Large intestine (tissue), 12 donors: Measurements from ENCODE around the gene ZNF613. TPM values are rescaled to one million over a fixed set of nuclear protein-coding genes. Genes with fewer than 3 reads are reported as not detected.
A peak's percentile ranks its signal among the peaks of the same experiment; 100 is the strongest.

Experiments
- DNase-seq, 2 donors: peaks; one replicate each; pipeline versions ENCODE4 v3.0.0 to v3.0.0-alpha.2; 2013
- H3K27ac ChIP-seq: one replicate; pipeline ENCODE4 v1.5.1; 2013; ENCODE audit warnings: low read length
- H3K27me3 ChIP-seq: 2 replicates; pipeline ENCODE4 v1.6.1; 2013; ENCODE audit warnings: low read length; ENCODE audit not compliant: control insufficient read depth, insufficient read depth
- H3K36me3 ChIP-seq: 2 replicates; pipeline ENCODE4 v1.6.1; 2013; ENCODE audit warnings: low read length; ENCODE audit not compliant: control insufficient read depth, insufficient read depth
- H3K4me1 ChIP-seq: one replicate; pipeline ENCODE4 v1.6.1; 2013; ENCODE audit warnings: low read length; ENCODE audit not compliant: control insufficient read depth, insufficient read depth
- H3K4me3 ChIP-seq: one replicate; pipeline ENCODE4 v1.5.1; 2013; ENCODE audit warnings: low read length
- H3K9me3 ChIP-seq: one replicate; pipeline ENCODE4 v1.6.1; 2013; ENCODE audit warnings: mild to moderate bottlenecking, low read depth, low read length, moderate library complexity; ENCODE audit not compliant: control insufficient read depth
- WGBS: methylation state at CpG from one replicate; pipeline ENCODE4 v1.1.5; 2013; ENCODE audit warnings: low lambda C conversion rate; ENCODE audit not compliant: insufficient coverage; 5-methylcytosine and 5-hydroxymethylcytosine counted together
- long read RNA-seq, 11 donors: transcript quantifications; one replicate each; lab custom pipeline, GENCODE V29; 2026
- polyA plus RNA-seq: library from polyadenylated mRNA; unstranded; fragments of 120-200 nt; gene quantifications from one replicate; pipeline ENCODE4 v1.2.1, GENCODE V29; 2013

The ZNF613 gene
- 5.6 TPM for polyA plus RNA-seq
- long read RNA-seq, donor 1, result 0 reads
- long read RNA-seq, donor 2, partial matches to known transcripts, result 0 of 22 reads
- long read RNA-seq, donor 2, other reads (novel, unspliced or antisense), result 18 of 22 reads
- long read RNA-seq, donor 3, partial matches to known transcripts, result 0 of 3 reads
- long read RNA-seq, donor 3, other reads (novel, unspliced or antisense), result 0 of 3 reads
- long read RNA-seq, donor 4, result 0 reads
- long read RNA-seq, donor 5, result 0 reads
- long read RNA-seq, donor 6, partial matches to known transcripts, result 0 of 1 reads
- long read RNA-seq, donor 6, other reads (novel, unspliced or antisense), result 0 of 1 reads
- long read RNA-seq, donor 7, partial matches to known transcripts, result 0 of 2 reads
- long read RNA-seq, donor 7, other reads (novel, unspliced or antisense), result 0 of 2 reads
- long read RNA-seq, donor 8, partial matches to known transcripts, result 0 of 3 reads
- long read RNA-seq, donor 8, other reads (novel, unspliced or antisense), result 0 of 3 reads
- long read RNA-seq, donor 9, partial matches to known transcripts, result 0 of 2 reads
- long read RNA-seq, donor 9, other reads (novel, unspliced or antisense), result 0 of 2 reads
- long read RNA-seq, donor 10, partial matches to known transcripts, result 6 of 8 reads
- long read RNA-seq, donor 10, other reads (novel, unspliced or antisense), result 0 of 8 reads
- long read RNA-seq, donor 11, result 0 reads

DNA sequence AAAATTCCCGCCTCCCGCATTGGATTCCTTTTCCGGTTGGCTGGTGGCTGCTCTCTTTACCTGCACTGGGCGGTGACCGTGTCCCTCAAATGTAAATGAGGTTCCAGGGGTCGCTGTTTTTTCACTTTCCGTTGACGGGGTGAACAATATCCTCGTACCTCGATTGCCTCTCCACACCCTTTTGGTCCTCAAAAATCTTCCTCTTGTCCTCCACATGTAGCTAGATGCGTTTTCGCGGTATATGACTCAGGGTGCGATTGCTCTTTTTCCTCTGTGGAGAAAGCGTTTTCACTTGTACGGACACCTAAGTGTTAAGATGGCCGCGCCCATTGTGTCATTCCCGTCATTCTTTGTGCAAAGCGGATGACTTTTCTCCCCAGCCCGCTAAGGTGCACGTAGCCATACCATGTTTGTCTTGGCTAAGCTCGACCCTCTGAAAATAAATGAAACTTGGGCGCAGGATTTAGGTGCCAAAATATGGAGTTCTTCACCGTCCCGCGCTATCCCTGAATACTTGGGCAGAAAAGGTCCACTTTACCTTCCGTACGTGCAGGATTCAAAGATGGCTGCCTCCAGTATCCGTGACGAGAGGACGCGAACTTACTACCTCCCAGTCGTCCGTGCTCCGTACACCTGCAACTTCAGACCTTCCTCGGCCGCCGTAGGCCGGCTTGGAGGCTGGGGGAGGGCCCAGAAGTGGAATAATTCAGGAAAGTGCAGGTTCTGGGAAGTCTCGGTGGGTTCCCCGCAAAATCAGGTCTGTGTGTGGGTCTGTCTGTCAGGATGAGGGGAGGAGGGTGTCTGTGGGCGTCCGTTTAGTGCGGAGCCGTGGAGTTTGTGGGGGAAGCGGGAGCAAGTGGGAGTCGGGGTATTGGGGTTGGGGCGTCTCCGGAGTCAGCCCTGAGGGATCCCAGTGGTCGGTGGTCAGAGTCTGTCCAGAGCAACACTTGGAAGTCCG lies at the start of gene ZNF613:
Gene ZNF613, plus strand, starts transcription at position 689 of the 958 bp plus-strand sequence. CDS start 8,749 bp downstream, outside the sequence.
- 0% methylated on average over 1 of the region's 52 CpGs for WGBS
- DNase-seq, result peak; percentile 88 to 99
- no peaks in the 10 kb centered on the region for H3K4me1 ChIP-seq
- peak within 1 kb of the TSS; percentile 95 for H3K27ac ChIP-seq
- H3K27me3 ChIP-seq, result no peaks in the 10 kb centered on the region
- H3K4me3 ChIP-seq, result peak within 1 kb of the TSS; percentile 74
- H3K9me3 ChIP-seq, result peaks cover 15% of the 10 kb centered on the region
- H3K36me3 ChIP-seq, result peaks cover 14% of the 10 kb centered on the region

DNA sequence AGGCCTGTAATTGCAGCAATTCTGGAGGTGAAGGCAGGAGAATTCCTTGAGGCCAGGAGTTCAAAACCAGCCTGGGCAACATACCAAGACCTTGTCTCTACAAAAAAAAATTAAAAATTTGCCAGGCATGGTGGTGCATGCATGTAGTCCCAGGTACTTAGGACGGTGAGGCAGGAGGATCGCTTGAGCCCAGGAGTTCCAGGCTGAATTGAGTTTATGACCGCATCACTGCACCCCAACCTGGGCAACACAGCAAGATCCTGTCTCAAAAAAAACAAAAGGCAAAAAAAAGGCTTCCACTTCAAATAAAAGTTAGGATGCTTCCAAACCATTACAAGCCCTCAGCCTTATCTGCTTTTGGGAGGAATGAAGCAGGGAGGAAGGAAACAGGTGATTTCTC lies 44.8 kb upstream of the ZNF613 start:
- Histone ChIP-seq H3K27me3 (no peaks in the 10 kb centered on the region), H3K27ac (no peak overlapping the region), H3K4me1 (peaks cover 6% of the 10 kb centered on the region), H3K4me3 (no peak overlapping the region), H3K9me3 (peaks cover 12% of the 10 kb centered on the region), H3K36me3 (peaks cover 25% of the 10 kb centered on the region)
- no peak for DNase-seq
- WGBS, result no CpG with 5 or more reads among the region's 3 CpGs

DNA sequence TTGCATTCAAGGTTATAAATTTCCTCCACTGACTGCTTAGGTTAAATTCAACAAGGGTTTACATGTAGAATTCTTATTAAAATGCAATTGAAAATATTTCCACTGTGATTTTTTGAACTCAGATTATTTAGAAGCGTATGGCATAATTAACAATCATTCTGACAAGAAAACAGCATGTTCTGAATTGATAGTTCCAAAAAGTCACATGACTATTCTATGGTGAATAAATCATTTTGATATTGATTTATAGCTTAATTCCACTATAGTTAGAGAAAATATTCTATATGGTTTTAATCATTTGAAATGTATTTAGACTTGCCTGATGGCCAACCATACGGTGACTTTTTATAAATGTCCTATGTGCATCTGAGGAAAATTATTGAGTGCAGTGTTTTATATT lies 42.6 kb upstream of the ZNF613 start:
- H3K9me3 ChIP-seq, result peaks cover 17% of the 10 kb centered on the region
- DNase-seq, result no peak
- no peak overlapping the region for H3K4me3 ChIP-seq
- no peaks in the 10 kb centered on the region for H3K27me3 ChIP-seq
- WGBS, result no CpG with 5 or more reads among the region's 2 CpGs
- H3K4me1 ChIP-seq, result peaks cover 6% of the 10 kb centered on the region
- peaks cover 10% of the 10 kb centered on the region for H3K36me3 ChIP-seq
- H3K27ac ChIP-seq, result no peak overlapping the region

- H3K27ac ChIP-seq, result peak within 1 kb of the TSS; percentile 76
- no peaks in the 10 kb centered on the region for H3K27me3 ChIP-seq
- peaks cover 24% of the 10 kb centered on the region for H3K36me3 ChIP-seq
- peak; percentile 92 to 96 for DNase-seq
- peaks cover 25% of the 10 kb centered on the region for H3K9me3 ChIP-seq
- peak within 1 kb of the TSS; percentile 62 for H3K4me3 ChIP-seq
- H3K4me1 ChIP-seq, result peaks cover 6% of the 10 kb centered on the region
- WGBS, result no CpG with 5 or more reads among the region's 56 CpGs
These were observed 39.5 kb upstream of the ZNF613 start, which contains the start of gene ZNF577 for GRCh38 chr19:51887522-51888498. Gene ZNF577, minus strand, starts transcription at chr19:51887951. Its CDS starts 7,569 bp downstream, at chr19:51880382.

GRCh38 chr19:51889934-51890333 lies 37.3 kb upstream of the ZNF613 start:
- Histone ChIP-seq H3K9me3 (peaks cover 35% of the 10 kb centered on the region), H3K4me3 (no peak overlapping the region)

GRCh38 chr19:51891193-51891747 lies 36.0 kb upstream of the ZNF613 start:
- Histone ChIP-seq H3K27me3 (no peaks in the 10 kb centered on the region), H3K27ac (no peak overlapping the region), H3K36me3 (peaks cover 54% of the 10 kb centered on the region), H3K4me1 (peaks cover 6% of the 10 kb centered on the region), H3K4me3 (no peak overlapping the region), H3K9me3 (peaks cover 39% of the 10 kb centered on the region)
- 100% methylated on average over 2 of the region's 10 CpGs for WGBS
- peak in 1 of 2 donors; percentile 28 for DNase-seq

More at GRCh38 chr19:51889934-51890333, 37.3 kb upstream of the ZNF613 start:
- Histone ChIP-seq H3K4me1 (peaks cover 6% of the 10 kb centered on the region), H3K27me3 (no peaks in the 10 kb centered on the region), H3K27ac (no peak overlapping the region), H3K36me3 (peaks cover 43% of the 10 kb centered on the region)
- no peak for DNase-seq

GRCh38 chr19:51901860-51902259 lies 25.4 kb upstream of the ZNF613 start:
- Histone ChIP-seq H3K27me3 (no peaks in the 10 kb centered on the region), H3K36me3 (peaks cover 37% of the 10 kb centered on the region), H3K4me3 (no peak overlapping the region), H3K4me1 (no peaks in the 10 kb centered on the region), H3K27ac (no peak overlapping the region), H3K9me3 (peaks cover 40% of the 10 kb centered on the region)
- WGBS, result no CpG with 5 or more reads among the region's 4 CpGs
- DNase-seq, result no peak

- H3K9me3 ChIP-seq, result peaks cover 32% of the 10 kb centered on the region
- H3K4me3 ChIP-seq, result no peak overlapping the region
These were observed 24.1 kb upstream of the ZNF613 start for GRCh38 chr19:51903192-51903591.

More at GRCh38 chr19:51903192-51903591, 24.1 kb upstream of the ZNF613 start:
- H3K4me1 ChIP-seq, result no peaks in the 10 kb centered on the region
- WGBS, result no CpG with 5 or more reads among the region's 8 CpGs
- H3K27me3 ChIP-seq, result no peaks in the 10 kb centered on the region
- H3K27ac ChIP-seq, result no peak overlapping the region
- no peak for DNase-seq
- H3K36me3 ChIP-seq, result peaks cover 28% of the 10 kb centered on the region
